ENCODE results near the gene THSD7A.

DNA sequence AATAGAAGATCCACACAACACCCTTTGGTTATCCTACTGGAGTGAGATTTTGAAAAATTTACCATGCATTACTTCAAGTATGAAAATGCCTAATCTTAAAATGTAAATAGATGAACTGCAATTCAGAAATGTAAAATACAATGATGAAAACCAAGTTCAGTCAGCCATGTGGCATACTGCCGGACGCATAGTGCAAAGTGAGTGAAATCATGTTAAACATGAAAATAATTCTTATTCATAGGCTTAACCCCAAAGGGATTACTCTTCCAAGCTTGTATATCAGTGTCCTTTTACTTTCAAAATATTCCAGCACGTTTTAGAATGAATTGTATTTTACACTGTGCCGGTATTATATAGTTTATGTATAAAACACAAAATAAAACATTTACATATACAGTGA is 99.8 kb downstream of the THSD7A start:
- TF ChIP-seq, protein P1, sequence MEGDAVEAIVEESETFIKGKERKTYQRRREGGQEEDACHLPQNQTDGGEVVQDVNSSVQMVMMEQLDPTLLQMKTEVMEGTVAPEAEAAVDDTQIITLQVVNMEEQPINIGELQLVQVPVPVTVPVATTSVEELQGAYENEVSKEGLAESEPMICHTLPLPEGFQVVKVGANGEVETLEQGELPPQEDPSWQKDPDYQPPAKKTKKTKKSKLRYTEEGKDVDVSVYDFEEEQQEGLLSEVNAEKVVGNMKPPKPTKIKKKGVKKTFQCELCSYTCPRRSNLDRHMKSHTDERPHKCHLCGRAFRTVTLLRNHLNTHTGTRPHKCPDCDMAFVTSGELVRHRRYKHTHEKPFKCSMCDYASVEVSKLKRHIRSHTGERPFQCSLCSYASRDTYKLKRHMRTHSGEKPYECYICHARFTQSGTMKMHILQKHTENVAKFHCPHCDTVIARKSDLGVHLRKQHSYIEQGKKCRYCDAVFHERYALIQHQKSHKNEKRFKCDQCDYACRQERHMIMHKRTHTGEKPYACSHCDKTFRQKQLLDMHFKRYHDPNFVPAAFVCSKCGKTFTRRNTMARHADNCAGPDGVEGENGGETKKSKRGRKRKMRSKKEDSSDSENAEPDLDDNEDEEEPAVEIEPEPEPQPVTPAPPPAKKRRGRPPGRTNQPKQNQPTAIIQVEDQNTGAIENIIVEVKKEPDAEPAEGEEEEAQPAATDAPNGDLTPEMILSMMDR (conservative IDR thresholded peaks at IDR 0.05): no peak
- no peak for TF ChIP-seq ZFX (IDR thresholded peaks at IDR 0.05)

Measured in C4-2B (cell line).